HG03457 (cell line): Measurements from ENCODE around the gene HOMER2.
"Not testable (repeated sequence)": the region's sequence is repeated elsewhere in the genome, so short reads cannot be mapped to it uniquely, and the experiment has no call there.

ENCODE experiments used
- ATAC-seq: cut with Tn5 transposase; IDR thresholded peaks from one replicate; pipeline ENCODE4 v1.9.1; 2021; ENCODE audit warnings: moderate number of reproducible peaks; ENCODE audit not compliant: unreplicated experiment

HOMER2 gene

DNA sequence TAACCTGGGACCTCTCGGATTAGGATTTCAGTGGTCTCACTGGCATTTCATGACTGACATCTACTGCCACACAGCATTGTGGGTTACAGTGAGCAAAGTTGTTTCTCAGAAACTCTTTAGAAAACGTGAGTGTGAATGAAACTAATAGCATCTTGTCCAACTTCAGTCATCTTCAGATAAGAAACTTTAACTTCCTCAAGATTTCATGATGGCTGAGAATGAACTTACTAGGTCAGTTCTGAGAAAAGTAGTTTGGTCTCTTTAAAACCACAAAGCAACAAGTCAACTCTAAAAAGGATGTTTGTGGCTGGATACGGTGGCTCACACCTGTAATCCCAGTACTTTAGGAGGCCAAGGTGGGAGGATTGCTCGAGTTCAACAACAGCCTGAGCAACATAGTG is 14.2 kb upstream of the HOMER2 start:
- ATAC-seq: peak; percentile 88

DNA sequence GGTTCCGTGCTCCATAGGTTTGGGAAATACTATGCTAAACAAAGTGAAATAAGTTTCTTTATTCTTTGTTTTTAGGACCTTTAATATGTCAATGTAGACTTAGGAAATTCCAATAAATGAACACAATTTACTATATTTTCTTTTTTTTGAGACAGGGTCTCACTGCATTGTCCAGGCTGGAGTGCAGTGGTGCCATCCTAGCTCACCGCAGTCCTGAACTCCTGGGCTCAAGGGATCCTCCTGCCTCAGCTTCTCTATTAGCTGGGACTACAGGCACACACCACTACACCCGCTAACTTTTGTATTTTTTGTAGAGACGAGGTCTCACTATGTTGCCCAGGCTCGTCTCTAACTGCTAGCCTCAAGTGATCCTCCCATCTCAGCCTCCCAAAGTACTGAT is 12.4 kb upstream of the HOMER2 start:
- no peak for ATAC-seq

DNA sequence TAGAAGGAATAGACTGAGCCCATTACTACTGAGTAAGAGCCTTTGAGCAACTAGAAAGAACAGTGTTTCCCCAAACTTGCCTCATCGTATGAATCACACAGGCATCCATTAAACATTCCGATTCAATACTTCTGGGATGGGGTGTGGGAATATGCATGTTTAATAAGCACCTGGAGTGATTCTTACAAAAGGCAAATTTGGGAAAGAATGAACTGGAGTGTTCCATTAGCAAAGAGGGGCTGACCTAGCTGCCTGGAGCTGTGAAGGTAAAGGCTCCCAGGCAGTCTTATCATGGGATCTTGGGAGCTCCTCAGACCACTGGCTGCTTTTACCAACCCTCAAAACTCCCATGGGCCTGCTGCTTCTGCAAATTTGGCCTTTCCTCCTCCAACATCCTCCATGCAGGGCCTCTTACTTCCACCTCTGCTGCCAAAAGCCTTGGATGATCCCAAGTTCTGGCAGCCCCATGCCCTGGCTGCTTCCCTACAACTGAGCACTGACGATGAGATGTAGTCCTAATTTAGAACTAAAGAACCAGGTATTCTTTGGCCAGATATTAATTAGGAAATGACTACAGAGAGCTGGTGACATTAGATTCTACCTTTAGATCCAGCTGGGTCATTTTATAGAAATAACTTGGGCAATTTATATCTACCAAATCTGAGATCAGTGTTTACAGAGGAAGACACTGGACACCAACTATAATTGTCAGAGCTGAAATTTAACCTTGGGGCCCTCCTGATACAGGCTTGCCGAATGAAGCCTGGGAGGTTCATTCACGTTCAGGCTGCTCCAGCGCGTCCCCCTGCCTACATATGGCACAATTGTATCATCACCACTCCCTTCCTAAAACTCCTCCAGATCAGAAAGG is 11.2 kb upstream of the HOMER2 start:
- ATAC-seq: no peak

- ATAC-seq: no peak
These were observed 8.2 kb upstream of the HOMER2 start for GRCh38 chr15:82960766-82961165.

DNA sequence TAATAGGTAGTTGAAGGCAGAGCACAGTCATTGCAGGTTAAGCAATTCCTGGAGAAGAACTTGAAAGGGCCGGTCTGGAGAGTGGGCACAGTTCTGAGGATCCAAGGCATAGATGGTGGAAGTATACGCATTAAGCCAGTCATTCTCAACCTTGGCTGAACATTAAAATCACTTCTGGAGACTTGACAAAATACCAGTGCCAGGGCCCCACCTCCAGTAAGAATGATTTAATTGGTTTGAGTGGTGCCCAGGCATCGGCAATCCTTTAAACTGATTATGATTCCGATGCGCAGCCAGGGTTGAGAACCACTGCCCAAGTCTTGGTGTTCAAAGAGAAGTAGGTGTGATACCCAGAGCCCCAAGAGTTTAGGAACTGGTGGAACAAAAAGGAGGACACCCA is 6.9 kb upstream of the HOMER2 start:
- no peak for ATAC-seq

DNA sequence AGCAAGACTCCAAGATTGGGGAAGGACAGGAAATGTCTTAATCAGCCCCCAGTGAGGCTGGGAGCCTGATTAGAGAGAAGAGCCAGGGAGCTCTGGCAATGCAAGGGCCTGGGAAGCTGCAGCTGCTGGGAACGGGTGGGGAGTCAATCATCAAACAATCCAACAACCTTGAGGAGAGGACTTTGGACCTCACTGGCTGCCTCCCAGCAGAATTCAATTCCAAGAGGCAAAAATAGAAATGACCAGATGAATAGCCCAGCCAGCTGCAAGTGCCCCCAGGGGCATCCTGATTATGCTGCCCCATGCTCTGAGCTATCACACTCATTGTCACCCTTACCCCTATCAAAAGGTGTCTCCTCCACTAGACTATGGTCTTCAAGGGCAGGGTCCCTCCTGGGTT is 6.1 kb upstream of the HOMER2 start:
- no peak for ATAC-seq

DNA sequence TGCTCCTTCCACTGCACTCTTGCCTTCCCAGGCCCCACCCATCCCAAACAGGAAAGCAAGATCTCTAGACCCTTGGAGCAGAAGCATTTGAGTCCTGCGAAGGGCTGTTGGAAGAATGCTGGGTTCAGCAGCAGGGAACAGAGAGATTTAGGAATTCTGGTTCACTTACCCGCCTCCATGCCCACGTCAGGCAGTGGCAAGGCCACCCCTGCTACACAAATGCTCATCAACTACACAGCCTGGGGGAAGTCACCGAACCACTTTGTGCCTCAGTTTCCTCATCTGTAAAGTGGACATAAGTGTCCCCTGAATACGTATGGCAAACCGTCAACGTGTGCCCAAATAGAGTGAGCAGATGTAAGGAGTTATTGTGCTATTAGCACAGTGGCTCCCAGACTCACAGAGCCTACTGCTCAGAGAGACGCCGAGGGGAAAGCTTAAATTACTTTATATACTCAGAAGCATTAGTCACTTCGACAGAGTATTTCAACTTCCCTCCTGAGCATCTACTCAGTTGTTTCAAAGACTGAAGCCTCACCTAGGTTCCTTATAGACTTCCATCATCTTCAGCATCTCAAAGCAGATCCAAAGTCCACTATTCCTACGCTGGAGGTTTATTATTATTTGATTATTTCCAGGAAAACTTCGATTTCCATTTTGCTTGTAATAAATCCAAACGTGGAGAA is 905 bp downstream of the HOMER2 start:
- no peak for ATAC-seq

- no peak for ATAC-seq
These were observed 1.7 kb downstream of the HOMER2 start for GRCh38 chr15:82950746-82951370.

- ATAC-seq: no peak
These were observed 2.2 kb downstream of the HOMER2 start for GRCh38 chr15:82950295-82950694.

- ATAC-seq: no peak
These were observed 6.3 kb downstream of the HOMER2 start for GRCh38 chr15:82946155-82946701.

DNA sequence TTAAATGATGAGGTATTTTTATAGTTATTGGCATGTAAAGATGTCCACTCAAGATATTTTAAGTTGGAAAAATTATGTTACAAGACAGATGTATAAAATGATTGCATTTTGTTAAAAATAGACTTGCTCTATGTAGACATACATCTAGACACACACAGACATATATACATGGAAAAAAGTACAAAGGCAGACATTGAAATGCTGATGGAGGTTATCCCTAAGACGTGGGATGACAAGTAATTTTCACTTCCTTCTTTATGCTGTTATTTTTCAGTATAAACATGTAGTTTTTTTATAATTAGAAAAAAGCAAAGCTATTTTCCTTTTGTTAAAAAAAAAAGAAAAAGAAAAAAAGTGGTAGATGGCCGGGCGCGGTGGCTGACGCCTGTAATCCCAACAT is 7.2 kb downstream of the HOMER2 start:
- no peak for ATAC-seq

- no peak for ATAC-seq
These were observed 7.7 kb downstream of the HOMER2 start for GRCh38 chr15:82944821-82945220.

DNA sequence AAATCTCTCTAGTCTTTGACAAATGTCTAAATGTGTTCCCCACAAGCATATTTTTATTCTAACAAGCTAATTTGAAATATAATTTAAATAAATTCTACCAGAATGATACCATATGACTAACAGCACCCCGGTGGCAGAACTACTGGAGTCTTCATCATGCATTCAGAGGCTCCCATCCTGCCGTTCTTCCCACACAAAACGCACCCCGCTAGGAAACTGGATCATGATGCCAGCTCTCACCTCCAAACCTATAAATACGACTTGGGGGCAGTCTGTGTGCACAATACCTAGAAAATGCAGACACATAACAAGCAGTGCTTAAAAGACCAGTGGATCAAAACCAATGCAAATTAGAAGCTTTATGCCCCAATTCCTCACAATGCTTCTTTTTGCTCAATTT is 8.5 kb downstream of the HOMER2 start:
- no peak for ATAC-seq

DNA sequence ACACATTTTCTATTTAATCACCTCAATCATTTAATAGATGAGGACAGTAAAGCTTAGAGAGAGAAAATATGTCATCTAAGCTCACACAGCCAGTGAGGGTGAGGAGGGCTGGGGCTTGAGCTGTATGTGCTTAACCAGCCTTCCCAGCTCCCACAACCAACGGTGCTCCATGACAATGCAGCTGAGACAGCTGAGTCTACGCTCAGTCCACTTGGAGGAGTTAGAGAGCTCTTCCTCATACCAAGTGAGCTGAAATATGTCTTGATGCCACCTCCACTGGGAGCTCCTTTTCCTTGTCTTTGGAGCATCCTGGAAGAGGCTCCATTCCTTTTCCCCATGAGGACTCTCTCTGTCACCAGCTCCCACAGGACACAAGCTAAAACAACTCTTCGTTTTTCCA is 9.3 kb downstream of the HOMER2 start:
- ATAC-seq: no peak

DNA sequence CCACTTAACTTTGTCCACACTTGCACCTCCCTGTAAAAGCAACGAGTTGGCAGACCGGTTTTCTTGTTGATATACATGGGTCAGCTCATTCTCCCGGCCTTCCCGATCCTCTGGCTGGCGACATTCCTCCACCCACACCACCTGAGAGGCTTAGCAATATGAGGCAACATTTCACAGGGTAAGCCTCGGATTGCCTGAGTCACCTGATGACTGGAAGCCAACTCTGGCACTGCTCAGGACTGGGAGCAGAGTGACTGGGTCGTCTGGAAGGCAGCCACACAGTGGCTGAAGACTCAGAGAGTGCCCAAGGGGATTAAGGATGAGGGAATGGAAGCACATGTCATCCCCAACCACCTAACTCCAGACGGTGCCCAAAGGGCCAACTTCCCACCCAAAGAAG is 9.8 kb downstream of the HOMER2 start:
- ATAC-seq: no peak

- not testable (repeated sequence) for ATAC-seq
These were observed 12.8 kb downstream of the HOMER2 start for GRCh38 chr15:82939678-82940077.

GRCh38 chr15:82937712-82938058 is 14.8 kb downstream of the HOMER2 start:
- ATAC-seq: no peak

DNA sequence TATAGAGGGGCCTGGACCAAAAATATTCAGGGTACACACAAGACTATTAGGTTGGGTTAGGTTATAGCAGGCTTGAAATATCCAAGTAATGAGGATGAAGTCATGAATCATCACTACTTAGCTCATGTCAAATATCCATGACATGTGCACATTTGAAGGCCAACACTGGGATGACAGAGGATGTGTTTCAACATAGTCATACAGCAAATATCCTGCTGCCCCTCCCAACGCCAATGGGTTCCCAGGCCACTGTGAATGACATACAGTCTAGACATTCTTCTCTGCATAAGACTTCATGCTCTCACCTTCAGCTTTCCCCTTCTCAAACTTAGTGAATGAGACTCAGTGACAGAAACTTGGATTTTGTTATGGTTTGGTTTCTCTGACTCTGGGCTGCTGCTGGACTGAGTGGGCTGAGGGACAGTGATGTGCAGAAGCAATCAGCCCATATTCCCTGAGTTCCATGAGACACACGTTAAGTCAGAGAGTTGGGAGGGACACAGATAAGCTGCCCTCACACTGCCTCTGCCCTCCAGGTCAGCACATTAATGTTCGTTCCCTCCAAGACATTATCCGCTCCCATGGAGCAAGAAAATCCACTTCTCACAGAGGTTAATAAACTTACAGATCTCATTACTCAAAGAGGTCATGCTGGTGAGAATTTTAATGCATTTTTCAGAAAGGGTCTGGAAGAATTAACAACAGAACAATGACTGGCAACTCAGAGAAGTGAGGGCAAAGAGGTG is 15.4 kb downstream of the HOMER2 start:
- ATAC-seq: no peak

- ATAC-seq: no peak
These were observed 17.1 kb downstream of the HOMER2 start for GRCh38 chr15:82935382-82935781.

- no peak for ATAC-seq
These were observed 18.2 kb downstream of the HOMER2 start for GRCh38 chr15:82934100-82934880.
